Measurements from ENCODE around the gene MRPL38. TPM values are rescaled to one million over a fixed set of nuclear protein-coding genes. Genes with fewer than 3 reads are reported as not detected.

The MRPL38 gene
- total RNA-seq, 1 experiment from 2014 or later, result 127 TPM

- no peaks in the 10 kb centered on the region for H3K27me3 ChIP-seq (ENCODE audit: insufficient read depth, low read depth)
- no peak for TF ChIP-seq CTCF (conservative IDR thresholded peaks at IDR 0.05)
- ChIA-PET POLR2A (ENCODE audit: unreplicated experiment) (no interaction called here), CTCF (no interaction called here)
- H3F3A ChIP-seq (ENCODE audit: insufficient read depth, low read depth), result peaks cover 11% of the 10 kb centered on the region; the same call in 1 of the 2 replicates
- H3K27ac ChIP-seq, result no peak overlapping the region
- no peak overlapping the region for H2AFZ ChIP-seq
- no peak for DNase-seq
- H3K36me3 ChIP-seq (ENCODE audit: low read depth), result no peaks in the 10 kb centered on the region; the same call in 1 of the 2 replicates
- no peaks in the 10 kb centered on the region for H4K20me1 ChIP-seq (ENCODE audit: insufficient read depth)
- intact Hi-C loops (cut with micrococcal nuclease; ENCODE audit: unreplicated experiment), result no loop called here
- no peak overlapping the region for H3K4me3 ChIP-seq
- H3K9me3 ChIP-seq (ENCODE audit: insufficient read depth, low read depth), result no peaks in the 10 kb centered on the region
- no peaks in the 10 kb centered on the region for H3K9me2 ChIP-seq (ENCODE audit: insufficient read depth)
- no peak overlapping the region for H3K4me2 ChIP-seq
- no TSS peak for BruUV-seq (replicated peaks)
- H3K79me2 ChIP-seq (ENCODE audit: low read depth), result peaks cover 19% of the 10 kb centered on the region
- 0 out of 2 replicates have a peak, but pooled peaks cover 4% of the 10 kb centered on the region for H3K4me1 ChIP-seq (replicated peaks; ENCODE audit: insufficient read depth)
Observed at GRCh38 chr17:75891605-75892555, 12.8 kb downstream of the MRPL38 start.

GRCh38 chr17:75891022-75891604, 13.6 kb downstream of the MRPL38 start:
- POLR2A ChIA-PET (ENCODE audit: unreplicated experiment), result no interaction called here
- no peak overlapping the region for H3K4me3 ChIP-seq
- no peak overlapping the region for H2AFZ ChIP-seq
- no peak for DNase-seq
- intact Hi-C loops (cut with micrococcal nuclease; ENCODE audit: unreplicated experiment), result no loop called here
- 0 out of 2 replicates have a peak, but pooled peaks cover 4% of the 10 kb centered on the region for H3K4me1 ChIP-seq (replicated peaks; ENCODE audit: insufficient read depth)
- H3F3A ChIP-seq (ENCODE audit: insufficient read depth, low read depth), result peaks cover 11% of the 10 kb centered on the region; the same call in 1 of the 2 replicates
- H3K79me2 ChIP-seq (ENCODE audit: low read depth), result peaks cover 19% of the 10 kb centered on the region
- CTCF ChIA-PET, result interaction anchor here (0.6 kb wide), 1 partner anchor 278 kb away, joined by 5 read pairs; no protein-coding TSS in a partner anchor
- no peak overlapping the region for H3K27ac ChIP-seq
- no peak for TF ChIP-seq EZH2 (IDR thresholded peaks at IDR 0.05; ENCODE audit: low read depth)
- TF ChIP-seq CTCF (conservative IDR thresholded peaks at IDR 0.05), result no peak
- H3K36me3 ChIP-seq (ENCODE audit: low read depth), result no peaks in the 10 kb centered on the region; the same call in 1 of the 2 replicates
- no peaks in the 10 kb centered on the region for H3K9me2 ChIP-seq (ENCODE audit: insufficient read depth)
- H3K27me3 ChIP-seq (ENCODE audit: insufficient read depth, low read depth), result no peaks in the 10 kb centered on the region
- BruUV-seq (replicated peaks), result no TSS peak
- no peaks in the 10 kb centered on the region for H3K9me3 ChIP-seq (ENCODE audit: insufficient read depth, low read depth)
- no peaks in the 10 kb centered on the region for H4K20me1 ChIP-seq (ENCODE audit: insufficient read depth)
- H3K4me2 ChIP-seq, result no peak overlapping the region

- Histone ChIP-seq H3K79me2 (ENCODE audit: low read depth) (peaks cover 4% of the 10 kb centered on the region), H3K27ac (no peak overlapping the region), H3F3A (ENCODE audit: insufficient read depth, low read depth) (peaks cover 11% of the 10 kb centered on the region; the same call in 1 of the 2 replicates), H2AFZ (no peak overlapping the region), H3K9me2 (ENCODE audit: insufficient read depth) (no peaks in the 10 kb centered on the region), H3K4me3 (no peak overlapping the region), H3K4me2 (no peak overlapping the region), H3K4me1 (replicated peaks; ENCODE audit: insufficient read depth) (no peaks in the 10 kb centered on the region), H3K27me3 (ENCODE audit: insufficient read depth, low read depth) (no peaks in the 10 kb centered on the region), H3K9me3 (ENCODE audit: insufficient read depth, low read depth) (no peaks in the 10 kb centered on the region), H3K36me3 (ENCODE audit: low read depth) (no peaks in the 10 kb centered on the region; the same call in 1 of the 2 replicates), H4K20me1 (ENCODE audit: insufficient read depth) (no peaks in the 10 kb centered on the region)
- ChIA-PET POLR2A (ENCODE audit: unreplicated experiment) (interaction anchor here (0.7 kb wide), 1 partner anchor 11 kb away, joined by 6 read pairs; no protein-coding TSS in a partner anchor), CTCF (no interaction called here)
- TF ChIP-seq EZH2 (IDR thresholded peaks at IDR 0.05; ENCODE audit: low read depth), result no peak
- intact Hi-C loops (cut with micrococcal nuclease; ENCODE audit: unreplicated experiment), result no loop called here
- BruUV-seq (replicated peaks), result no TSS peak
- DNase-seq, result no peak
Observed at GRCh38 chr17:75889454-75889853, 15.2 kb downstream of the MRPL38 start.

All from PC-9 (cell line).